HTR-8/SVneo (cell line): ENCODE data around the gene SKIDA1.

ENCODE experiments used
- DNase-seq: peaks from one replicate; pipeline ENCODE4 v3.0.0; 2011; ENCODE audit warnings: low spot score, mixed read lengths; ENCODE audit not compliant: insufficient read length
- FAIRE-seq: peaks from 2 replicates; lab custom pipeline; 2011; peaks lifted over from hg19 to GRCh38; lab: Jason Lieb, UNC

Gene SKIDA1

GRCh38 chr10:21529032-21529910 is 3.8 kb upstream of the SKIDA1 start:
- DNase-seq = no peak
- FAIRE-seq = no peak

GRCh38 chr10:21528236-21529031 is 3.0 kb upstream of the SKIDA1 start:
- DNase-seq = no peak
- no peak for FAIRE-seq

- FAIRE-seq (no peak), DNase-seq (no peak)
These were observed 2.2 kb upstream of the SKIDA1 start for GRCh38 chr10:21527598-21528235.

GRCh38 chr10:21526860-21527597 is 1.5 kb upstream of the SKIDA1 start:
- FAIRE-seq = no peak

GRCh38 chr10:21526188-21526859 is 842 bp upstream of the SKIDA1 start:
- no peak for FAIRE-seq
- DNase-seq = no peak

More at GRCh38 chr10:21526860-21527597, 1.5 kb upstream of the SKIDA1 start:
- DNase-seq = no peak

GRCh38 chr10:21524526-21525366 is 736 bp downstream of the SKIDA1 start:
- DNase-seq = no peak
- no peak for FAIRE-seq

GRCh38 chr10:21524131-21524525 is 1.4 kb downstream of the SKIDA1 start:
- no peak for DNase-seq
- FAIRE-seq = no peak

- no peak for DNase-seq
- no peak for FAIRE-seq
These were observed 1.9 kb downstream of the SKIDA1 start for GRCh38 chr10:21523557-21524008.

GRCh38 chr10:21522631-21523406 is 2.7 kb downstream of the SKIDA1 start:
- FAIRE-seq (no peak), DNase-seq (no peak)

- DNase-seq (no peak), FAIRE-seq (no peak)
These were observed 3.5 kb downstream of the SKIDA1 start for GRCh38 chr10:21521751-21522533.

GRCh38 chr10:21520949-21521348 is 4.5 kb downstream of the SKIDA1 start:
- DNase-seq = no peak
- FAIRE-seq = no peak

- FAIRE-seq (no peak), DNase-seq (no peak)
These were observed 5.0 kb downstream of the SKIDA1 start for GRCh38 chr10:21520509-21520908.

GRCh38 chr10:21519941-21520436 is 5.5 kb downstream of the SKIDA1 start:
- no peak for FAIRE-seq
- no peak for DNase-seq

- no peak for DNase-seq
- no peak for FAIRE-seq
These were observed 6.0 kb downstream of the SKIDA1 start for GRCh38 chr10:21519397-21519933.

- DNase-seq (no peak), FAIRE-seq (no peak)
These were observed 6.7 kb downstream of the SKIDA1 start for GRCh38 chr10:21518641-21519396.

GRCh38 chr10:21518149-21518640 is 7.3 kb downstream of the SKIDA1 start:
- DNase-seq = no peak
- no peak for FAIRE-seq
